Stromal cell of bone marrow (primary cell): ENCODE data around the gene FOSL1.
"Not testable (repeated sequence)": the region's sequence is repeated elsewhere in the genome, so short reads cannot be mapped to it uniquely, and the experiment has no call there.

Experiments used
- DNase-seq: peaks from one replicate; pipeline ENCODE4 v3.0.0-alpha.2; 2012; ENCODE audit warnings: low read depth

FOSL1 gene

DNA sequence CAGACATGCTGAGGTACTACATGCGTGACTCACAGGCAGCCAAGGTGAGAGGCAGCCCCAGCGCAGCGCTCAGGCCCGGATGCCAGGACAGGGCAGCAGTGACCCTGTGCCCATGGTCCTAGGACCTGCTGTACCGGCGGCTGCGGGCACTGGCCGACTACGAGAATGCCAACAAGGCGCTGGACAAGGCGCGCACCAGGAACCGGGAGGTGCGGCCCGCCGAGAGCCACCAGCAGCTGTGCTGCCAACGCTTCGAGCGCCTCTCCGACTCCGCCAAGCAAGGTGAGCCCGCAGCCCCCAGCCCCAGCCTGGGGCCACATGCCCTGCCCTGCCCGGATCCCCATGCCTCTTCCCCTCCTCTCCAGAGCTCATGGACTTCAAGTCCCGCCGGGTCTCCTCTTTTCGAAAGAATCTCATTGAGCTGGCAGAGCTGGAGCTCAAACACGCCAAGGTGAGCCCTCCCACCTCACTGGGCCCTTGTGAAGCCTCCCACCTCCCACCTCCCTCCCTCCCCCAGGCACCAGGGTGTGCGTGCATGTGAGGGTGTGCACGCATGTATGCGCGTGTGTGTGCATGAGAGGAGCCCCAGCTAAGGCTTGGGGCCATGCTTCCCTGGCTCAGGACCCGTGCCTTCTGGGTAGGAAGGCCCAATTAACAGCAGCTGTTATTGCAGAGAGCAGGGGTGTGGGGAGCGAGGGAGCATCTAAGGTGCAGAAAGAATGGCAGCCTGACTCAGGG lies 47.5 kb downstream of the FOSL1 start:
- DNase-seq, result no peak

DNA sequence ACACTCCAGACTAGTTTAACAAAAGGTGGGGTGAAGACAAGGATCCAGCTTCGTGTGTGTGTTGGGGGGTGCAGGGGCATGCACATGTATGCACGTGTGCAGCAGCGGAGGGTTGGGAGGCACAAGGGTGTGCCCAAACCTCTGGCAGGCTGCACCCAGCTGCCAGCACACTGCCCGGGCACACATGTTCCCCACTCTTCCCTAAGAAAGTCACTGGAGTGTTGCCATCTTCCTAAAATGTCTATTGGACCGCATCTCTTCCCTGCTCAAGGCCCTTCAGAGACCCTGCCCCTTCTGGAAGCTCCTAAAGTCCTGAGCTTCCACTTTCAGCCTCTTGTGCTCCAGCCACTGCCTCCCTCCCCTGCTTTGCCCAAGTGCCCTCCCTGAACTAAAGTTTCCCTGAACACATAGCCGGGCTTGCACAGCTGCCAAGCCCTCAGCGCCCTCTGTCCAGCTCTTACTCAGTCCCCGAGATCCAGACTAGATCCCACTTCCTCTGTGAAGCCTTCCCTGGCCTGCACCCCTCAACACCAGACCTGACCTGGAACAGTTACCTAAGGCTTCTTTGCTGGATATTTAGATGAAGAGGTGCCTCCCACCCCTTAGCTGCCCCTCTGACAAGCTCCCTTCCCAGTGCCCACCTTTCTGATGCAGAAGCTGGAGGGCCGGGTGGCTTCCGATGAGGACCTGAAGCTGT lies 48.2 kb downstream of the FOSL1 start:
- no peak for DNase-seq

DNA sequence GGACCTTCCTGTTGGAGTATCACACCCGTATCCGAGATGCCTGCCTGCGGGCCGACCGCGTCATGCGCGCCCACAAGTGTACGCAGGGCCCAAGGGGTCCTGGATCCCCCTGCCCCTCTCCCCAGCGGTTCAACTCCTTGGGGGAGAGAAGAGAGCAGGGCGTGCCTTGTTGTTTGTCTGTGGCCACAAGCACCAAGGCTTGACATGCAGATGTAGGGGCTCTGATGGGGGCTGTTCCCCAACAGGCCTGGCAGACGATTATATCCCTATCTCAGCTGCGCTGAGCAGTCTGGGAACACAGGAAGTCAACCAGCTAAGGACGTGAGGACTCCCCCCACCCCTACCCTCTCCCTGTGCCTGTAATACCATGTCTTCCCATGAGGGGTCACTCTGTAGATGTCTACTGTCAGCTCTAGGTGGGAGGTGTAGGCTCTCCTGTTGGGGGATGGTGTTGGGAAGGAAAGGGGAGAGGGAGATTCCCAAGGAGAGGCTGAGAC lies 49.1 kb downstream of the FOSL1 start:
- no peak for DNase-seq

DNA sequence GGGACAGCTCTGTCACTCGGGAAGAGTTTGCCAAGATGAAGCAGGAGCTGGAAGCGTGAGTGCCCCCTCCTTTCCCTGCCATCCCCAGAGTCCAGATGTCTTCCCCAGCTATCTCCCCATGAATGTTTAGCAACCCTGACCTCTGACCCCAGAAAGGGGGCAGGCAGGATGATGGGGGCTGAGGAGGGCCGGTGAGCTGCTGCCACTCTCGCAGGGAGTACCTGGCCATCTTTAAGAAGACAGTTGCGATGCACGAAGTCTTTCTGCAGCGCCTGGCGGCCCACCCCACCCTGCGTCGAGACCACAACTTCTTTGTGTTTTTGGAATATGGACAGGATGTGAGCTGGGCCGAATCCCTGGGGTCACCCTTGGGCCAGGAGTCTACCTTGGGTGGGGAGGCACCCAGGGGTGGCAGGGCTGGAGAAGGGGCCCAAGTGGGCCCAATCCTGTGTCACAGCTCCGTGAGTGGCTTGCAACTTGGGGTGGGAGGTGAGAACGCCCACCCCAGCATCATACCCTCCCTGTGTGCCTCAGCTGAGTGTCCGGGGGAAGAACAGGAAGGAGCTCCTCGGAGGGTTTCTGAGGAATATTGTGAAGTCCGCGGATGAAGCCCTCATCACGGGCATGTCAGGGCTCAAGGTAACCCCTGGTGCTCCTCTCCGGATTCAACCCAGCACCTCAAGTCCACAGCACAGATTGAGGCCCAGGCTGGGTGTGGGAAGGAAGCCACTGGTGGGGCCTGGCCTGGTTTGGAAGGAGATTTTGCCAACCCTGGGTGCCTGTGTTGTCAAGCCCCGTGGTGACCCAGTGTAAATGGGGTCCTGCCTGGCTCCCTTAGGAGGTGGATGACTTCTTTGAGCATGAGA lies 49.7 kb downstream of the FOSL1 start:
- DNase-seq, result no peak

DNA sequence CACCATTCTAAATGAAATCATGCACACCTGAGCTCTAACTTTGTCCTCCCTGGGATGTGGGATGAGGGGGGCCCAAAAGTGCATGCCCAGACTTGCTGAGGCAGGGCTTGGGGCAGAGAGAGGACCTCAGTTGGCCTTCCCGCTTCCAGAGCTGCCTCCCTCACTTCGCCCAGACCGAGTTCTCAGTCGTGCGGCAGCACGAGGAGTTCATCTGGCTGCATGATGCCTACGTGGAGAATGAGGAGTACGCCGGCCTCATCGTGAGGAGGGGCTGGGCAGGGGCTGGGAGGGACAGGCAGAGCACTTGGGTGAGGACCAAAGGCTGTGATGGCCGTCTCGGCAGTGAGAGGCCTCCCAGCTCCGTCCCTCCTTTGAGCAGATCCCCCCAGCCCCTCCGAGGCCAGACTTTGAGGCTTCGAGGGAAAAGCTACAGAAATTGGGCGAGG lies 50.4 kb downstream of the FOSL1 start:
- no peak for DNase-seq

DNA sequence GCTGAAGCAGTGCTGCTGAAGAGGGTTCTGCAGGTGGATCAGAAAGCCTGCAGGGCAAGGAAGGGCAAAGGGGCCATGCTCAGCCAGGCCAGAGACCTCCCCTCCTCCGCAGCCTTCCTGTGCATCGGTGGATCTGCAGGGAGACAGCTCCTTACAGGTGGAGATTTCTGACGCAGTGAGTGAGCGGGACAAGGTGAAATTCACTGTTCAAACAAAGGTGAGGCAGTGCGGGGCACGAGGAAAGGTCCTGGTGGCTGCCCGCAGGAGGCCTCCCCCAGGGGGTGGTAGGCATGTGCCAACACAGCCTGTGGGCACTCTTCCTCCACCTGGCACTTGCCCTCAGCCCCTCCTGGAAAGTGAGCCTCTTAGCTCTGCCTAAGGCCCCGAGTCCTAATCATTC lies 50.8 kb downstream of the FOSL1 start:
- DNase-seq, result no peak

DNA sequence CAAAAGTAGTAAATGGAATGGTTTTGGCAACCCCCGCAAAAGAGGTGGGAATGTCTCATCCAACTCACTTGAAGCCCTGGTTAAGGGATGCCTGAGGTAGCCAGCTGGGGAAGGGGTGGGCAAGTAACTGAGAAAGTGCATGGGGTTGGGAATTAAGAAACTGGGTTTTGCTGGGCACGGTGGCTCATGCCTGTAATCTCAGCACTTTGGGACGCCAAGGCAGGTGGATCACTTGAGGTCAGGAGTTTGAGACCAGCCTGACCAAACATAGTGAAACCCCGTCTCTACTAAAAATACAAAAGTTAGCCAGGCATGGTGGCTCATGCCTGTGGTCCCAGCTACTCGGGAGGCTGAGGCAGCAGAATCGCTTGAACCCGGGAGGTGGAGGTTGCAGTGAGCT lies 51.5 kb downstream of the FOSL1 start:
- not testable (repeated sequence) for DNase-seq

DNA sequence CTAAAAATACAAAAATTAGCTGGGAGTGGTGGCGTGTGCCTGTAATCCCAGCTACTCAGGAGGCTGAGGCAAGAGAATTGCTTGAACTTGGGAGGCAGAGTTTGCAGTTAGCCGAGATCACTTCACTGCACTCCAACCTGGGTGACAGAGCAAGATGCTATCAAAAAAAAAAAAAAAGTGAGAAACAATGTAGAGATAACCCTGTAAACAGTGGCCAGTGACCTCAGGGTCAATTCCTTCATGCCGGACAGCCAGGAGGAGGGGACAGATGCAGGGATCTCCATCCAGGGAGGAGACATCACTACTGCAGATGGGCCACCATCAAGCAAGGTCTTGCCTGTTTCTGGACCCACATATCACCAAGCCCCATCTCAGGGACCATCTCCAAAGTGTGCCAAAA lies 52.4 kb downstream of the FOSL1 start:
- DNase-seq, result no peak

DNA sequence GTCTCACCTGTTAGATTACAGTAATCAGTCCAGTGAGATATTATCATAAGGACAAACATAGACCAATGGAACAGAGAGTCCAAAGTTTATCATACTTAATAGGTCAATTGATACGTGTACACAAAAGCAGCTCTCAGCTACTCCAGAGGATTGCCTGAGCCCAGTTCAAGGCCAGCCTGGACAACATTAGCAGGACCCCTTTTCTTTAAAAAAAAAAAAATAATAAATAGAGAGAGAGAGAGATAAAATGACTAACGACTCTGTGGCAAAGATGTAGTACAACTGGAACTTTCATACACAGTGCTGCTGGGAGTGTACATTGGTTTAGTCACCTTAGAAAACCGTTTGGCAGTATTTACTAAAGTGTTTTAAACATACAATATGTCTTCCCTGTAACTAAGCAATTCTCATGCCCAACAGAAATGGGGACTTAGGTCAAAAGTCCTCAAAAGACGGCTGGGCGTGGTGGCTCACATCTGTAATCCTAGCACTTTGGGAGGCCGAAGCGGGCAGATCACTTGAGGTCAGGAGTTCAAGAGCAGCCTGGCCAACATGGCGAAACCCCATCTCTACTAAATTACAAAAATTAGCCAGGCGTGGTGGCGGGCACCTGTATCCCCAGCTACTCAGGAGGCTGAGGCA lies 55.8 kb downstream of the FOSL1 start:
- no peak for DNase-seq

DNA sequence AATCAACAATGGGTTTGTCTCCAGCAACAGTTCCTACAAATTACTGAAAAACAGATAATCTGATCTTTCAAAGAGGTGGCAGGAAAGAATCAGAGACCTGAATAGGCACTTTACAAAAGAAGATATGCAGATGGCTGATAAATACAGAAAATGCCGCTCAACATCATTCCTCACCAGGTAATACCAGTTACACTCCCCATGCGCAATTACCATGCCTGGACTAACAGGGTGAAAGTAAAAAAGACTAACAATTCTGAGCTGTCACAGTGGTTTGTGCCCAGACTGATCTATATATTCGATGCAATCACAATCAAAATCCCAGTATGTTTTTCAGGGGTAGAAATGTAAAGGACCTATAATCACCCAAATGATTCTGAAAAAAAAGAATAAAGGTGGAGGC lies 56.4 kb downstream of the FOSL1 start:
- DNase-seq, result no peak

DNA sequence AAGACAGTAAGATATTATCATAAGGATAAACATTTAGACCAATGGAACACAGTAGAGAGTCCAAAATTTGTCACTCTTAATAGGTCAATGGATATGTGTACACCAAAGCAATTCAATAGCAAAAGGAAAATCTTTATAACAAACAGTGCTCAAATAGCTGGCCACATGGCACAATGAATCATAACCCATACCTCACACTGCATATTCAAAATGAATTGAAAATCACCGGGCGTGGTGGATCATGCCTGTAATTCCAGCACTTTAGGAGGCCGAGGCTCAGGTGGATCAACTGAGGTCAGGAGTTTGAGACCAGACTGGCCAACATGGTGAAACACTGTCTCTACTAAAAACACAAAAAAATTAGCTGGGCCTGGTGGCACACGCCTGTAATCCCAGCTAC lies 58.0 kb downstream of the FOSL1 start:
- DNase-seq, result no peak
